HG03135 (cell line): ENCODE measurements around the gene DCUN1D2.
"Not testable (repeated sequence)": the region's sequence is repeated elsewhere in the genome, so short reads cannot be mapped to it uniquely, and the experiment has no call there.

ENCODE experiments used
- ATAC-seq: cut with Tn5 transposase; IDR thresholded peaks from one replicate; pipeline ENCODE4 v1.9.1; 2021; ENCODE audit warnings: mild to moderate bottlenecking, moderate library complexity; ENCODE audit not compliant: unreplicated experiment

DCUN1D2 gene

DNA sequence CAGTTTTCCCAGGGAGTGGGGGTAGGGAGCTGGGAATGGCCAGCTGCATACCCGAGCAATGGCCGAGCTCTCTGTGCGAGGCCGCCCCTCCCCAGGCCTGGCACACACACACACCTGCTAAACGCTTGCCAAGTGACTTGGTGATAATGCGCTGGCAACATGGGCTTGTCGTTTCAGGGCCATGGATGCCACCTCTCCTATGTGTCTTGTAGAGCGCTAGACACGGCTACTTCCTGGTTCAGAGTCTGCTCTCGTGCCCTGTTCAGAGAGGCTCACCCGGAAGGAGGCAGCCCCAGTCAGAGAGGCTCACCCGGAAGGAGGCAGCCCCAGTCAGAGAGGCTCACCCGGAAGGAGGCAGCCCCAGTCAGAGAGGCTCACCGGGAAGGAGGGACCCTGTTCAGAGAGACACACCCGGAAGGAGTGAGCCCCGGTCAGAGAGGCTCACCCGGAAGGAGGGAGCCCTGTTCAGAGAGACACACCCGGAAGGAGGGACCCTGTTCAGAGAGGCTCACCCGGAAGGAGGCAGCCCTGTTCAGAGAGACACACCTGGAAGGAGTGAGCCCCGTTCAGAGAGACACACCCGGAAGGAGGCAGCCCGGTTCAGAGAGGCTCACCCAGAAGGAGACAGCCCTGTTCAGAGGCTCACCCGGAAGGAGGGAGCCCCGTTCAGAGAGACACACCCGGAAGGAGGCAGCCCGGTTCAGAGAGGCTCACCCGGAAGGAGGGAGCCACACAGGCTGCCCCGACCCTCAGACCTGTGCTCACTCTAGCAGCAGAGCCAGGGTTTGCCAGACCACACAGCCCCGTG is 41.4 kb downstream of the DCUN1D2 start:
- ATAC-seq: no peak

DNA sequence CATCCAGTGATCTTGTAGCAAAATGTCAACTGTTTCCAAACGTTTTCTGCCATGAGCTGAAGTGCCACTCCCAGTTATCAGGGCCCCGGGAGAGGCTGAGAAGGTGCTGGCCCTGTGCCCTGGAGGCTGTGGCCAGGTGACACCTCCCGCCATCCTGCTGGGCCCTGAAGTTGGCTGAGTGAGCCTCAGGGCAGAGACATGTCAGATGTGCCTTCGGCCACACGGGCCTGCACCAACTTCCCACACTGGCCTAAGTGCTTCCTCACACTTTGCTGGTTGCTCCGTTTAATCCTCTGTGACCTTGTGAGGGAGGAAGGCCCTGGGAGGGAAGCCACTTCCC is 42.0 kb downstream of the DCUN1D2 start:
- no peak for ATAC-seq

DNA sequence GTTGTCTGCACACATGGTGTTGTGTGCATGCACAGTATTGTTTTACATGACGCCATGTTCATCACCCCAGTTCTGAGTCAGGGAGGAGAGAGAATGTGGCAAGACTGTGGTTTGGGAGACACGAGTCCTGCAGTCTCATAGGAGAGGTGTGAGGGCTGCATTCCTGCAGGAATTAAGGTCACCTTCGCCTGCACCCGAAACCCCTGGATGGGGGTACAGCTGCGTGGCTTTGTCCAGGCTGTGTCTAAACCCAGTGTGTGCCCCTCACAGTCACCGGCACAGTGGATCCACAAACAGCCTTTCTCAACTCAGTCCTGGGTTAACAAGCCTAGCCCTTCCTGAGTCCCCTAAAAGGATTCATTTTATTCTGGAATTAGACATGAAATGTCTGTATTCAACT is 42.9 kb downstream of the DCUN1D2 start:
- no peak for ATAC-seq

DNA sequence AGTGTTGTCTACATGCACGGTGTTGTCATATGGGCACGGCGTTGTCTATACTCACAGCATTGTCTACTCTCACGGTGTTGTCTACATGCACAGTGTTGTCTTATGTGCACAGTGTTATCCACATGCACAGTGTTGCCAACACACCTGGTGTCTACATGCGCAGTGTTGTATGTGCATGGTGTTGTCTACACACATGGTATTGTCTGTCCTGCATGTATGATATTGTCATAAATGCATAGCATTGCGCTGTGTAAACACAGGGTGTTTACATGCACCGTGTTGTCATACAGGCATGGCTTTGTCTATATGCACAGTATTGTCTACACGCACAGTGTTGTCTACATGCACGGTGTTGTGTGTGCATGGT is 44.0 kb downstream of the DCUN1D2 start:
- no peak for ATAC-seq

DNA sequence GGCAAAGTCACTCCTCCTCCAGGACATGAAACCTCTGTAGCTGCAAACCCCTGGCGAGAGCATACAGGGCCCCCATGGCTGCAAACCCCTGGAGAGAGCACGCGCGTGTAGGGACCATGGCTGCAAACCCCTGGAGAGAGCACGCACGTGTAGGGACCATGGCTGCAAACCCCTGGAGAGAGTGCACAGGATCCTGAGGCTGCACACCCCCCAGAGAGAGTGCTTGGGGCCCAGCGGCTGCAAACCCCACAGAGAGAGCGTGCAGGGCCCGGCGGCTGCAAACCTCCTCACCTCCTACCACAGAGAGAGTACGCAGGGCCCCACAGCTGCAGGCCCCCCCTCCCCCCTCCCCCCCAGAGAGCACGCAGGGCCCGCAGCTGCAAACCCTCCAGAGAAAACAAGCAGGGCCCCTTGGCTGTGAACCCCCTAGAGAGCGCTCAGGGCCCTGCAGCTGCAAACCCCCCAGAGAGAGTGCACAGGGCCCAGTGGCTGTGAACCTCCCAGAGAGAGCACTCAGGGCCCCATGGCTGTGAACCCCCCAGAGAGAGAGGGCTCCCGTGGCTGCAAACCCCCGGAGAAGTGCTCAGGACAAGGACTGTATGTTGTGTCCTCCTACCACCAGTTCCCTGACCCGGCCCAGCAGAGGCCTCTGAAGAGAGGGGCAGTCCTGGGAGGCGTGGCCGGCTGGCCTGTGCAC is 44.6 kb downstream of the DCUN1D2 start:
- ATAC-seq: no peak

DNA sequence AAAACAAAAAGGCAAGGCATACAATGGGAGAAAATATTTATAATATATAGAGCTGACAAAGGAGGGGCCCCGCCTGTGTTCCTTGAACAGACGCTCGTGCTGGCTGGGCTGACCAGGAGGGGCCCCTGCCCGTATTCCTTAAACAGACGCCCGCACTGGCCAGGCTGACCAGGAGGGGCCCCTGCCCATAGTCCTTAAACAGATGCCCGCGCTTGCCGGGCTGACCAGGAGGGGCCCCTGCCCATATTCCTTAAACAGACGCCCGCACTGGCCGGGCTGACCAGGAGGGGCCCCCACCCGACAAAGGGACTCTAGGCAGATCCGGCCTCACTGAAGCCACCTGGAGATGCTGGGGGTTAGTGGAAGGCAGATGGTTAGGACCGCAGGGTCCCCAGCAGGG is 46.5 kb downstream of the DCUN1D2 start:
- no peak for ATAC-seq

DNA sequence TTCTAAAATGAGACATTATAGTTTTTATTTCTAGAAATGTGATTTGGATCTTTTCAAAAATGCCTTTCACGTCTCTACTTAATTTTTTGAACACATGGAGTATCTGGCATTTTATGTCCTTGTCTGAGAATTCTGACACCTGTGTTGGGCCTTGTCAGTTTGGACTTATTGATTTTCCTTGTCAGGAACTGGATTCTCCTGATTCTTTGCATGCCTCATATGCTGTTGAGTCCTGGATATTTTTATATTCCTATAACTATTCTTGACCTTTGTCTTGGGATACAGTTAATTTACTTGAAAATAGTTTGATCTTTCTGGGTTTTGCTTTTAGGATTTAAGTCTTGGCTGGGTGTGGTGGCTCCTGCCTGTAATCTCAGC is 47.5 kb downstream of the DCUN1D2 start:
- no peak for ATAC-seq

DNA sequence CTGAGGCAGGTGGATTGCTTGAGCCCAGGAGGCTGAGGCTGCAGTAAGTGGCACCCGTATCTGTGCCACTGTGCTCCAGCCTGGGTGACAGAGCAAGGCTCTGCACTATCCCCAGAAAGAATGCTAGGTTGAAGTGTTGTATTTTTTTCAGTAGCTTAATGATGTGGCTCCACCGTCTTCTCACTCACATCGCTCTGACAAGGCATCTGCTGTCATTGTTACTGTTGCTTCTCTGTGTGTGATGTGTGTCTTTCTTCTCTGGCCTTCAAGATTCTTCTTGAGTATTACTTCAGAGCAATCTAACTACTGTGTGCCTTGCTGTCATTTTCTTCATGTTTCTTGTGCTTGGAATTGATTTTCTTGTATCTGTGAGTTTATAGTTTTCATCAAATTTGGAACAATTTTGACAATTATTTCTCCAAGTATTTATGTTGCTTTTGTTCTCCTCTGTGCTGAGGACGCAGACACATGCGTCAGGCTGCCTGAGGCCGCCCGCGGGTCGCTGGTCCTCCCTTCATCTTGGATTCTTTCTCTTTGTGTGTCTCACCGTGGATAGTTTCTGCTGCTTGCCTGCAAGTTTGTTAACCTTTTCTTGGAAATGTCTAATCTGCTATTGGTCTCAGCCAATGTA is 48.0 kb downstream of the DCUN1D2 start:
- no peak for ATAC-seq

DNA sequence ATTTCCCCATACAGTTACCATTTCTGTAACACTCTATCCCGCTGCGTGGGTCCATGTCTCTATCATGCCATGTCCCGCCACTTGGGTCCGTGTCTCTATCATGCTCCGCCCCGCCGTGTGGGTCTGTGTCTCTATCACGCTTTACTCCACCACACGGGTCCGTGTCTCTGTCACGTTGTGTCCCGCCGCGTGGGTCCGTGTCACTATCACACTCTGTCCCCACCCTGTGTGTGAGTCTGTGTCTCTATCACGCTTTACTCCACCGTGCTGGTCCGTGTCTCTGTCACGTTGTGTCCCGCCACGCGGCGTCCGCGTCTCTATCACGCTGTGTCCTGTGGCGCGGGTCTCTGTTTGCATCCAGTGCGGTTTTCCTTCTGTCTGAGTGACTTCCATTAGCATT is 48.9 kb downstream of the DCUN1D2 start:
- no peak for ATAC-seq

DNA sequence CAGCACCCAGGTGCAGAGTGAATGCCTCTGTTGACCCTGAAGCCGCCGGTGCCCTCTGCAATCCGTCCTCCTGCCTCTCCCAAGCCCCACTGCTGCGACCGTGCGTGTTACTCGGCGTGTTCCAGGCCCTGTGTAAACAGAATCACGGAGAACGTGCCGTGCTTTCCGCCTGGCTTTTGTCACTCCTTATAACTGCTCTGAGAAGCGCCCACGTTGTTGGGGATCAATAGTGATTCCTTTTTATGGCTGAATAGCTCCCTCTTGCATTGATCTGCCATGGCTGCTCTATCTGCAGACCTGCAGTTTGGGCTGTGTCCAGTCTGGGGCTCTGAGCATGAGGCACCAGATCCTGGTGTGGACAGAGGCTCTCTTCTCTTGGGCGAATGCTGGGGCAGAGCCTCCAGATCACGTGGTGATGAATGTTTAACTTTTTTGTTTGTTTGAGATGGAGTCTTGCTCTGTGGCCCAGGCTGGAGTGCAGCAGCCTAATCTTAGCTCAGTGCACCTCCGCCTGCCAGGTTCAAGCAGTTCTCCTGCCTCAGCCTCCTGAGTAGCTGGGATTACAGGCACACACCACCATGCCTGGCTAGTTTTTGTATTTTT is 53.0 kb downstream of the DCUN1D2 start:
- no peak for ATAC-seq

DNA sequence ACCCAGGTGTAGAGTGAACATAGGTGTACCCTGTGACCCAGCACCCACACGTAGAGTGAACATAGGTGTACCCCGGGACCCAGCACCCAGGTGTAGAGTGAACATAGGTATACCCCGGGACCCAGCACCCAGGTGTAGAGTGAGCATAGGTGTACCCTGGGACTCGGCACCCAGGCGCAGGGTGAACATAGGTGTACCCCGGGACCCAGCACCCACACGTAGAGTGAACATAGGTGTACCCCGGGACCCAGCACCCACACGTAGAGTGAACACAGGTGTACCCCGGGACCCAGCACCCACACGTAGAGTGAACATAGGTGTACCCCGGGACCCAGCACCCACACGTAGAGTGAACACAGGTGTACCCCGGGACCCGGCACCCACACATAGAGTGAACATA is 53.6 kb downstream of the DCUN1D2 start:
- ATAC-seq: not testable (repeated sequence)

DNA sequence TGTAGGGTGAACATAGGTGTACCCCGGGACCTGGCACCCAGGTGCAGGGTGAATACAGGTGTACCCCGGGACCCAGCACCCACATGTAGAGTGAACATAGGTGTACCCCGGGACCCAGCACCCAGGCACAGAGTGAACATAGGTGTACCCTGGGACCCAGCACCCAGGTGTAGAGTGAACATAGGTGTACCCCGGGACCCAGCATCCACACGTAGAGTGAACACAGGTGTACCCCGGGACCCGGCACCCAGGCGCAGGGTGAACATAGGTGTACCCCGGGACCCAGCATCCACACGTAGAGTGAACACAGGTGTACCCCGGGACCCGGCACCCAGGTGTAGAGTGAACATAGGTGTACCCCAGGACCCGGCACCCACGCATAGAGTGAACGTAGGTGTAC is 54.6 kb downstream of the DCUN1D2 start:
- ATAC-seq: not testable (repeated sequence)

DNA sequence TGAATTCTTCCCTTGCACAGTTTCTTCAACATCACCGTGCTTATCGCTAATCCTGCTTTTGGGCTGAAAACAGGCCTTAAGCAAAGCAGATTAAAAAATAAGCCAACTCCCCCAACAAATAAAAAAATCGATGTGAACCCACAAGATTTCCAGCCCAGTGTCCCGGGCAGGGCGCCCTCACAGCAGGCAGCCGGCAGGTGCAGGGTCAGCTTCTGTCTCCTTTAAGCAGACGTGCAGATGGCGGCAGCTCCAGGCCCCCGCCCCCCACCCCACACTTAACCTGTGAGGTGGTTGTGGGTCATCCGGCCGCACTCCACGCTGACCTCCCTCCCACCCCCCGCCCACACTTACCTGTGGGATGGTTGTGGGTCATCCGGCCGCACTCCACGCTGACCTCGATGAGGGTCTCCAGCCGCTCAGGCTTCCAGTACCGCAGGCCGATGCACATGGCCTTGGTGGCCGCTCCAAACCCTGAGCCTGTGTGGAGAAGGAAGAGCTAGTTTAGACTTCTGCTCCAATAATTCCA is 57.1 kb downstream of the DCUN1D2 start:
- no peak for ATAC-seq

DNA sequence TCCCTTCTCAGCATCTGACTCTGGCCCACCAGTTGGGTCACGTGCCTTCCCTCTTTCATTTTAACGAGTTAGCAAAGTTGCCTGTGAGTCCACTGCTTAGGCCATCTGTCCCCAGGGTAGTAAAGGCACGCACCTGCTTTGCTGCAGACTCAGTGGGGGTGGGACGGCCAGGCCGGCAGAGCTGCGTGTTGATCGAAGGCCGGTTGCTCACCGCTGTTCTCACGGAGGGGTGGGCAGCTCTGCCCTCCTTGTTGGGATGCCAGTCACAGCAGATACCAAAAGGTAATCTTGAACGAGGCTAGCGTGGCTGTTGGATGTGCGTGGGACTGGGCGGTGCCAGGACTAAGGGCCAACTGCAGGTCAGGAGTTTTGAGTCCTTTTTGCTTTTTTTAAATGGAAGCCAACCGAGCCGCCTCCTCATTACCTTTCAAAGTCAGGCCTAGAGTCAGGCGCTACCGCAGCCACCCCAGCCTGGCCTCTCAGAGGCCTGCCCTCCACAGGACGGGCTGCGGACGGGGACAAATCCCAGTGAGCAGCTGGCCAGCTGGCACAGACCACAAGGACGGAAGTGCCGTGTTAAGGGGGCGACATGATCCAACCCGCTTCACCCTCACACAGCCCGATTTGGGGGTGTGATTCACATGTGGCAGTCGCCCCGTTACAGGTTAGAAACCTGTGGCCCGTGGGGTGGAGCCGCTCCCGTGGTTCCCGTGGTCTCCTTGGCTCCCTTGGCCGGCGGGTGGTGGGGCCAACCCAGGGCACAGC is 57.8 kb downstream of the DCUN1D2 start:
- no peak for ATAC-seq

DNA sequence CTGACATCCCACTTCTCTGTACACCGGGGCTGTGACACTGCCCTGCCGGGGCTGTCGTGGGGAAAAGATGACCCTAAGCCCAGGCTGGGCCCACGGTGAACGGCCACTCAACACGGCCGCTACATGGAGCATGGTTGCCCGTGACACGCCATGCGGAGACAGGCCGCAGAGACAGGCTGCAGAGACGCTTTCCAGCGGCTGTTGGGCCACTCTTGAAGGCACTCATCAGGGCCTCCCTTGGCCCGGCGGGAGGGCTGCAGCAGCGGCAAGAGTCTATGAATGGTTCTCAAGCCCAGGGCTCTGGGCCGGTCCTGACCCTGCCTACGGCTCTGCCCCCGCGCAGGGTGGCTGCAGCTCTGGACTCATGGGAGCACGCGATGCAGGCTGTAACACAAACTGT is 59.3 kb downstream of the DCUN1D2 start:
- ATAC-seq: no peak

DNA sequence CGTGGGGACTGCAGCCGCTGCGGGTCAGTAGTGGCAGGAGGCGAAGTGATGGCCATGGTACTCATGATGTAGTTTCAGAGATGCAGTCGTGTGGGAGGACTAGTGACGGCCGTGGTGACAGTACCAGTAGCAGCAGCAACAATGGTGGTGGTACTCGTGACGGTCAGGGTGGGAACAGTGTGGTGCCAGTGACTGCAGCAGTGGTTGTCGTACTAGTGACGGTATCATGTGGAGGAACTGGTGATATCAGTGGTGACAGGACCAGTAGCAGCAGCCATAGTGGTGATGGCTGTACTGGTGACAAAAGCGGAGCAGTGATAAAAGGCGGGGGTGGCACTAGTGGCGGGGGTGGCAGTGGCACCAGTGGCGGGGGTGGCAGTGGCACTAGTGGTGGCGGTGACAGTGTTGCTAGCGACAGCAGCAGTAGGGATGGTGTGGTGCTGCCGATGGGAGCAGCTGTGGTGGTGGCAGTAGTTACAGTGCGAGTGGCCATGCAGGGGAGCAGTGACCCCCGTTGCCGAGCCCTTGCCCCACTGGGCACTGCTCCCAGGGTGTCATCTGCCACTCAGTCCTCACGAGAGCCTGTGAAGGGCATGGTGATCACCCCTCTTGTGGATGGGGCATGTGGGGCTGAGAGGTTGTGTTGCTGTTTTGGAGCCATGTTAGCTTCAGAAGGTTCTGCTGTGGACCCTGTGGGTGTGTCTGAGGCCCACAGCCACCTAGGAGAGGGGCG is 60.0 kb downstream of the DCUN1D2 start:
- ATAC-seq: no peak

DNA sequence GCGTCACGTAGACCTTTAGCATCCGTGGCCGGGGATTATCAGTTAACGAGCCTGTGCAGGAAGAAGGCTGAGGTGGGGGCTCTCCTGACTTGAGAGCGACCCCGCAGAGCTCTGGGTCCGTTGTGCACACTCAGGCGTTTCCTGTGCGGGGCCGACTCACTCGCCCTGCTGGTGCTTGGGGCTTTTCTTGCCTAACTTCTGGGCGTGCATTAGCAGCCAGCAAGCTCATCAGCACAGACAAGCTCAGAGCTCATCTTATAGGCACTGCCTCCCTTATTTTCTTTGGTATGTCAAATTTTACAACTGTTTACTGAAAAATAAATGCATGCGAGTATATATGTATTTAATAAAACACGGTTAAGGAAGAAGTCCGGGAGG is 60.9 kb downstream of the DCUN1D2 start:
- ATAC-seq: no peak

DNA sequence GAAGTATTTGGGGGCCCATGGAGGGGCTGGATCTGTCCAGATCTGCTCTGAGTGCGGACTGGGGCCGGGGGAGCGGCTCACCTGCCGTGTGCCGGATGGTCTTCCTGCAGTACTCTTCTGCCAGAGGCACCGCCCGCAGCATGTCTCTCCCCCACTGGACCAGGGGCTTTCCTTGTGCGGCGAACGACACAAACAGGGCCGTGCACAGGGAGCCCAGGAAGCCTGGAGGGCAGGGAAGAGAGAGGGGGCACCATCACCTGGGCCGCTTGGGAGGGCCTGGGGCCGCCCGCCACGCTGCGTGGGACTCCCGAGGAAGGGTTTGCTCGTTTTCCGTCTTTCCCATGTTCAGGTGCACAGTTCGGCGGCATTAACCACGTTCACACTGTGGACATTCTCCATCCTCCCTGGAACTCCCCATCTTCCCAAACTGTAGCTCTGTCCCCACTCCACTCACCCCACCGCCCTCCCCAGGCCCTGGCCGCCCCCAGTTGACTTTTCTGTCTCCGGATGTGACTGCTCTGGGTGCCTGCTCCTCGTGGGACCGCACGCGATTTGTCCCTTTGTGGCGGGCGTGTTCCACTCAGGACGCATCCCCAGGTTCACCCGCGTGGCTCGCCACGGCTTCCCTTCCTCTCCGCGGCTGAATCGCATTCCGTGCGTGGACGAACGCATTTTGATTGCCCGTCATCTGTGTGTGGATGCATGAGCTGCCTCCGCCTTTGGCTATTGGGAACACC is 61.5 kb downstream of the DCUN1D2 start:
- ATAC-seq: no peak

DNA sequence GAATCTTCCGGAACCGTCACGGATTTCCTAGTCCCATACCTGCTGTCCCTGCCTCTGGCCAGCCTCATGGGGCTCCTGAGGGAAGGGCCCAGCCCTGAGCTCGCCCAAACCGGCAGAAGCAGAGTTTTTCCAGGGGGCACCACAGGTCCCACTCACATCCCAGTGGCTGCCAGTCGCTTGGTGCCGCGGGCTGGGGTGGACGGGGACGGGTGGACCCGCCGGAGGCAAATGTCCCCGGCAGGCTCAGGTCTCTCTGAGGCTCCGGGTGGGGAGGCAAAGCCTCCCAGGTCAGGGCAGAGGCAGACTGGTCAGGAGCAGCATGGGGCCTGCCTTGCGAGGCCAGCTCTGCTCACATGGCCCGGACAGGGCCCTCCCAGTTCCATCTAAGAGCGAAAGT is 62.0 kb downstream of the DCUN1D2 start:
- ATAC-seq: no peak
